HG03565 (cell line): ENCODE results near the gene CATSPERB.
"Not testable (repeated sequence)": the region's sequence is repeated elsewhere in the genome, so short reads cannot be mapped to it uniquely, and the experiment has no call there.

ENCODE experiments used
- ATAC-seq: cut with Tn5 transposase; IDR thresholded peaks from one replicate; pipeline ENCODE4 v1.9.1; 2021; ENCODE audit warnings: mild to moderate bottlenecking, moderate library complexity; ENCODE audit not compliant: unreplicated experiment

CATSPERB gene

DNA sequence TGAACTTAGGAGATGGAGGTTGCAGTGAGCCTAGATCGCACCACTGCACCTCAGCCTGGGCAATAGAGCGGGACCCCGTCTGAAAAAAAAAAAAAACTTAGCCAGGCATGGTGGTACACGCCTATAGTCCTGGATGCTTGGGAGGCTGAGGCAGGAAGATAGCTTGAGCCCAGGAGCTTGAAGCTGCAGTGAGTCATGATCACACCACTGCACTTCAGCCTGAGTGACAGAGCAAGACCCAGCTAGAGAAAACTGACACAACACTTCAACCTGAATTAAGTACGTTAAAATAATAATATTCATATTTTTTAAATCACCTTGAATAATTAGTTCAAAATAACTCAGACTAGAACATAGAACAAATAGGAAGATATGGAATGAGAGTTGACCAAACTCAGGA lies 5.7 kb upstream of the CATSPERB start:
- no peak for ATAC-seq

GRCh38 chr14:91732859-91733477 lies 1.1 kb upstream of the CATSPERB start:
- no peak for ATAC-seq

DNA sequence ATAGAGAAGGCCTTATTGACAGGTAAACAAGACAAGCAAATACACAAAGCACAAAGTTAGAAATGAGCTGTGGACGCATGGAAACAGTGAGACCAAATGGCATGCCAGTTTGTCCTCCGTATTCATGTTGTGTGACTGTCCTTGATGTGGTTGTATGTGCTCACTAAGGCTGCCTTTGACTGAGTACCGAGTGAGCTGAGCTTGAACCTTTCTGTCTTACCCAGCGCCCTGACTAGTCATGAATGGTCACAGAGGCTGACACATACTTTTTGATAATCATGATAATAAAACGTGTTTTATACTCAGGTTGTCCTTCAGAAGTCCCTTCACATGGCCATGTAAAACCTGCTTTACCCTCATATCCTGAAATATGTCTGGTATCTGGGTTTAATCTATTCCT lies 553 bp upstream of the CATSPERB start:
- no peak for ATAC-seq

DNA sequence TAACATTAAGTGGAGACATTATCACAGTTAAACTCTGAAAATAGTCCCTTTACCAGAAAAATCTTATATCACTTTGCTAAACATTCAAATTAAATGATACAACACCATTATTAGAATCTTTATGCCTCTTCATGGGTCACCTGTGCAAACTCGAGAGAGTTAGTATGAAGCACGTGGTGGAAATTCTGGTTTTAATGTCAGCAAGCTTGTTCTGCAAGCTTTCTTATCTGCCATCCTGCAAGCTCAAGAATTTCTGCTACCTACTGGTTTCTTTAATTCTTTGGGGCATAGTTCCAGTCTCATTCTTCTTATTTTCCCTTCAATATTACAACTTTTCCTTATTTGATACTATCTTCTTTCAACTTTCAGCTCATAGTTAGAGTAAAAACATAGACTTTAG lies 868 bp downstream of the CATSPERB start:
- no peak for ATAC-seq

- no peak for ATAC-seq
Observed at GRCh38 chr14:91729756-91730155, 2.1 kb downstream of the CATSPERB start.

DNA sequence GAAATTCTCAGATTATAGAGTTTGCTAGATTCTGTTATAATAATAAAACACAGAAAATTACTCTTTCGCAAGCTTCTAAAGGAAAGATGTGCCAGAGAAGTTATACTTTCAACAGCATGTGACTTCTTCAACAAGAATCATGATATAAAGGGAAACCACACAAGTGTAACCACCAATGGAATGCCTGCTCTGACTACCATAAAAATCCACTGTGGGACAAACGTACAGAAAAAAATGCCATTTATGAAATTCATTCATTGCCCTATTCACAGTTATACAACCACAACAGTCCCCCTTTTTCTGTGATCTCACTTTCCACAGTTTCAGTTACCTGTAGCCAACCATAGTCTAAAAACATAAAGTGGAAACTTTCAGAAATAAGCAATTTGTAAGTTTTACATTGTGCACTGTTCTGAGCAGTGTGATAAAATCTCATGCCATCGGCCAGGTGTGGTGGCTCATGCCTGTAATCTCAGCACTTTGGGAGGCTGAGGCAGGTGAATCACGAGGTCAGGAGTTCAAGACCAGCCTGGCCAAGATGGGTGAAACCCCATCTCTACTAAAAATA lies 3.2 kb downstream of the CATSPERB start:
- ATAC-seq, result no peak

- no peak for ATAC-seq
Observed at GRCh38 chr14:91727121-91727520, 4.8 kb downstream of the CATSPERB start.

DNA sequence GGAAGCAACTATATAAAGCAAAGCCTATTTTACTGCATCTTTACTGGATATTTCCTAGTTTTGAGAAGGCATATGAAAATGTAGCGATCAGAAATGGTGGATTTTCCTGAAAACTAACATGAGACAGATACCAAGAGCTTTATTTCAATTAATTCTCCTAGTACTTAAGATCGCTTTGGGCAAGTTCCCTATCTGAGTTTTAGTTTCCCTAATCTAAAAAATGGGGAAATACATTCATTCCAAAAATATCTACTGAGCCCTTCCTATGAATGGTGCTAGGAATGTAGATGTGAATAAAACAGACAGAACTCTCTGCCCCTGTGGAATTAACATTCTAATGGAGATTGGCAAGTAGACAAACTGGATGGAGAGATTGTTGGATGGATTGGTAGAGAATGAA lies 8.4 kb downstream of the CATSPERB start:
- no peak for ATAC-seq

- no peak for ATAC-seq
Observed at GRCh38 chr14:91722386-91722785, 9.5 kb downstream of the CATSPERB start.

DNA sequence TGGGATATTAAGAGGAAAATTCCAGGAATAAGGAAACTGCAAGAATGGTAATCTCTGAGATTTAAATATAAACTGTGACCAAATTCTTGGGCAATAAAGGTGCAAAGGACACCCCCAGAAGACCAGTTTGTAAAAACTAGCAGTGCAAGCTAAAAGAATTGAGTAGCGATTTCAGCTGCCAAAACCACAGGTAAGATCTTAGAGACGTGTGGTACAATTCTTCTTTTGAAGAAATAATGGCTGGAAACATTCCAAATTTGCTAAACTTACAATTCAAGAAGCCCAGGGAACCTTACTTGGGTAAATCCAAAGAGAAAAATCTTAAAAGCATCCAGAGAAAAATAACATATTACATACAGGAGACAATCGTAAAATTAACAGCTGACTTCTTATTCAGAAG lies 12.0 kb downstream of the CATSPERB start:
- ATAC-seq, result no peak

DNA sequence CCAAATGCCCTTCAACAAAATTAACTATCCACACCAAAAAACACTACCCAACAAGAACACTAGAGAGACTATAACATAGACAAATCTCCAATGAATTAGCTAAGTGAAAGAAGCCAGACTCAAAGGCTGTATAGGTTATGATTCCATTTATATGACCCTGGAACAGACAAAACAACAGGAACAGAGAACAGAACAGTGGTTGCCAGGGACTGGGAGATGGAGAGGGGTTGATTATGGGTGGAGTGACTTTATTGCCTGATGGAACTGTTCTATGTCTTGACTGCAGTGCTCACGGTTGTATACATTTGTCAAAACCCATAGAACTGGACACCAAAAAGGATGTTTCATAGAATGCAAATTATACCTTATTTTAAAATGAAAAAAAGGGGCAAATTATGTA lies 14.9 kb downstream of the CATSPERB start:
- no peak for ATAC-seq

DNA sequence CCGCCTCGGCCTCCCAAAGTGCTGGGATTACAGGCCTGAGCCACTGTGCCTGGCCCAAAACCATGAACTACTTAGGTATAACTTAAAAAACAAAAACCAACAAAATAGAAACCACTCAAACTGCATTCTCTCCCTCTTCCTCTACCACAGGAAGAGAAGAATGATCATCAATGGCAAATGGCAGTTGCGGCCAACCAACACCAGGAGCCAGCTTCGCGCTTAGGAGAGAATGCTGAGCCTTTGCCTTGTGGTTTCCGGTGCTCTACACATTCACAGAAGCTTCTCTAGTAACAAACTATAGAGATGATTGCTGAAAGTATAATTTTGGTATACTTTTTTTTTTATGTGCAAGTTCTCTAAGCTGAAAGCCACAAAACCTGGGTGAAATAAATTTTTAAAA lies 17.1 kb downstream of the CATSPERB start:
- ATAC-seq, result no peak

DNA sequence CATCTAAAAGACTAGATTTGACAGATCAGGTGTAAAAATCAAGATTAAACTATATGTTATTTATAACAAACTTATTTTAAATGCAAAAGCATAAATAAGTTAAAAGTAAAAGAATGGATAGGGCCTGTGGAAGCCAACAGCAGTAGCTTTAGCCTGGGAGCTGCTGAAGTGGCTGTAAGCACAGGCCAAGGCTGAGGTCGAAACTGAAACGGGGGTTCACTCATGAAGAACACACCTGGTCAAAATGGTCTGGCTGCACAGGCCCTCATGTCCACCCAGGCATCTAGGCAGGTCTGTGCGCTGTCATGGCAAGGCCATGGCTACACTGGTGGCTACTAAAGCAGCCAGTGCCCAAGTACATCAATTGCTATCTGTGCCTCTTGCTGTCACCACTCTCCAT lies 23.1 kb downstream of the CATSPERB start:
- no peak for ATAC-seq

GRCh38 chr14:91706996-91707395 lies 24.9 kb downstream of the CATSPERB start:
- no peak for ATAC-seq

DNA sequence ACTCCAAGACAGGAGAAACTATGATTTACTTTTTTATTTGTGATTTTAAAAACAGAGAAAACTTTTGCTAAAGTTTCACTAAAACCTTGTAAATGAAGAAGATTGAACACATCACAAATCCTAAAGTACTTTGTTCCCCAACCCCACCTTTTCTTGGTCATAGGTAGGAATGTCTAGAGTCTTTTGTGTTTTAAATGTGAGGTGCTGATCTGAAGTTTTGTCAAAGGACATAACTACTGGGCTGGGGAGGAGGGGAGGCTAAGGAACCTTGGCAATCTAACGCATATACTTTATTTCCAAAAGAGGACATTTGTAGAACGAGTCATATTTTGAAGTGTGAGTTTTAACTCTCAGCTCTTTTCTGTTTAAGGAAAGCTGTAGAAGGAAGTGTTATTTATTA lies 37.2 kb downstream of the CATSPERB start:
- ATAC-seq, result no peak

- no peak for ATAC-seq
Observed at GRCh38 chr14:91693346-91693745, 38.5 kb downstream of the CATSPERB start.

- ATAC-seq, result no peak
Observed at GRCh38 chr14:91692075-91692474, 39.8 kb downstream of the CATSPERB start.

GRCh38 chr14:91689608-91690007 lies 42.3 kb downstream of the CATSPERB start:
- ATAC-seq, result no peak

- ATAC-seq, result not testable (repeated sequence)
Observed at GRCh38 chr14:91687436-91687835, 44.5 kb downstream of the CATSPERB start.

DNA sequence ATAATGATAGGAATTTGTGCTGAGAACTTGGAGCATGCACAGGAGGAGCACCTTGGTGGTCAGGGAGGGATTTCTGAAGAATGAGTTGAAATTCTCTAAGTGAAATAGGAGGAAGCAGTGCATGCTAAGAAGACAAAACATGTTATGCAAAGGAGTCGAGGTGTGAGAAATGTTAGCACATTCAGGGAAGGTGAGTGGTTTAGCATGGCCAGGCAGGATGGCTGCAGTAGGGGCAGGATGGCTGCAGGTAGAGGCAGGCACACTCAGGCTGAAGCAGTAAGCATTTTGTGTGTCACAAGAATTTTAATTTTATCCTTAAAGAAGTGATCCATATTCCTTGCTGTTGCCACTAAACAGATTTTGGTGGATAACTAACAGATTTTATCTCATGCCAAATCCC lies 46.3 kb downstream of the CATSPERB start:
- ATAC-seq, result no peak

- ATAC-seq, result no peak
Observed at GRCh38 chr14:91681893-91682563, 49.9 kb downstream of the CATSPERB start.

DNA sequence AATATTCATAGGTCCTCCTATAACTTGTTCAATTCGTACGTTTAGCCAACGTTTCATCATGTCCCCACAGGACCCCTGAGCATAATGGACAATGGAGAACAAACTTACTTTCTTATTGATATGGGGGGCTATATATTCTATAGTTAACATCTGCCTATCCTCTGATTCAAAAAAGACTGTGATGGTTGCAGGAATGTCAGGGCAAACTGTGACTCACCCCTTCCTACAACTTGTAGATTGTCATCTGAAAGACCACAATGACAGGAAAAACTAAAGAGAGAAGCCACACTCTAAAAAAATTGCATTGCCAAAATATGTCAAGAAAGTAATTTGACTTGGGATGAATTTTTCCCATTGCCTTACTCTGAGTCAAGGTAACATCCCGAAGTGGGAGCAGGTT lies 50.8 kb downstream of the CATSPERB start:
- ATAC-seq, result no peak

GRCh38 chr14:91679273-91679672 lies 52.6 kb downstream of the CATSPERB start:
- no peak for ATAC-seq
